Glomerular visceral epithelial cell (primary cell): Measurements from ENCODE around the gene PLEKHA1.
A peak's percentile ranks its signal among the peaks of the same experiment; 100 is the strongest.

Source experiments
- DNase-seq: peaks from one replicate; pipeline ENCODE4 v3.0.0-alpha.2; 2016; ENCODE audit errors: extremely low spot score

Gene PLEKHA1

GRCh38 chr10:122461729-122462532 lies 87.4 kb downstream of the PLEKHA1 start:
- peak; percentile 24 for DNase-seq

DNA sequence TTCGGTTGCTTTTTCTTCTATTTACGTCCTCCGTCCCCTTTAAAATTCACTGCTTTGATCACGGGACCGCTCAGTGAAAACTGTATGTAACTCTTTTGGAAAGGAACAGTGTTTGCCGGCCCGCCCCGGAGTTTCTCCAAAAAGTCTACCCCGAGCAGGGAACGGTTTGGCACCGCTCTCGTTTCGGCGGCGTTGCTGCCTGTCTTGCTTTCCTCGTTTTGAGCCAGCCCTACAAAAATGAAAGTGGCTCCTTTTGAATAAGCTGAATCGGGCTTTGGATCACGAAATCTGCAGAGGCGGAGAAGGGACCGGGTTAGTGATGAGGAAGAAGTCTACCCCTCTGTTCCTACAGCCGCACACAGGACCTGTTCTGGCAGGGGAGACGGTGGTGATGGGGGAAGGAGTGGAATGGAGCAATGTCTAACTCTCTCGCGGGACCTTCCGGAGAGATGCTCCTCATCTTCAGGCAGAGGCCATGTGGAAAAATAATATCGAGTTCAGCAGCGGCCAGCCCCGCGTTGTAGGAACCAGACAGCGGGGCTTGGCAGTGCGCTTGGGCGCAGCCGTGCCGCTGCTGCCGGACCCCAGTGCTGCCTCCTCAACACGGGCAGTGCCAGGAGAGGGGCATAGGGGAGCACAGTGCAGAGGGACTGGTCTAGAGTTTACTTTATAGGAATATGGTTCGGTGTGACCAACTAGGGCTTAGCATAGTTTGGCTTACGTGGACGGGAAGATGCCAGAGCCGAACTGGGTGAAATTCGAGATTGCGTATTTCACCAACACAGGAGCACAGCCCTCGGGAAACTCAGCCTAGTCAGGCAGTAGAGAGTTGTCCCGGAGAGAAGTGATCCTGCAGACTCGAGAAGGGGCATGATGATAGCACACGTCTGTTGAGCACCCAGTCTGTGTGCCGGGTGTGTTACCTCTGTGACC lies 88.3 kb downstream of the PLEKHA1 start:
- DNase-seq = no peak

- DNase-seq = no peak
These were observed 89.2 kb downstream of the PLEKHA1 start for GRCh38 chr10:122463466-122464249.

GRCh38 chr10:122464250-122464510 lies 89.7 kb downstream of the PLEKHA1 start:
- no peak for DNase-seq

- DNase-seq = no peak
These were observed 90.1 kb downstream of the PLEKHA1 start for GRCh38 chr10:122464586-122464985.

DNA sequence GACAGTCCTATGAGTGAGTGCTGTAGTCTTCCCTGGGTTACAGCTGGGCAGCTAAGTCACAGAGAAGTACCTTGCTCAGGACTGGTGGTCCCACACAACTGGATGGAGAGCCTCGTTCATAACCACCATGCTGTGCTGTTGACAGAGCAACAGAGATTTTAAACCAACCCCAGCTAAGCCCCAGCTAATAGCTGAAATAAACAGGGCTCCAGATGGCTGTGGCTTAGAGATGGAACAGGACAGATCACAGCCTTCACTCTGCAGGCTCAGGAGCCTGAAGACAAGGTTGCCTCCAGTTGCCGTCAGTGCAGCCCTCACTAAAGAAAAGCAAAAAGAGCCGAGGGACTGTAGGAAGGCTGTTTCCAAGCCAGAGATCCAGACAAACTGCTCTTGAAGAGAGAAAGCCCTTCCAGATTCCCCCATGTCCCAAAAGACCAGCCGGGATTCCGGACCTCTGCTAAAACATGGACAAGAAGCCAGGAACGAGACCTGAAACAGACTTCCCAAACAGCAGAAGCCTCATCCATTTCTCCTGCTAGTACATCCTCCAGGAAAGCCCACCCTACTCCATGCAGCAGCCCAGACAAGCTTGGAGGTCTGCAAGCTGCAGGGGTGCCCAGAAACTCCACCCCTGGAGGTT lies 91.0 kb downstream of the PLEKHA1 start:
- DNase-seq = no peak

DNA sequence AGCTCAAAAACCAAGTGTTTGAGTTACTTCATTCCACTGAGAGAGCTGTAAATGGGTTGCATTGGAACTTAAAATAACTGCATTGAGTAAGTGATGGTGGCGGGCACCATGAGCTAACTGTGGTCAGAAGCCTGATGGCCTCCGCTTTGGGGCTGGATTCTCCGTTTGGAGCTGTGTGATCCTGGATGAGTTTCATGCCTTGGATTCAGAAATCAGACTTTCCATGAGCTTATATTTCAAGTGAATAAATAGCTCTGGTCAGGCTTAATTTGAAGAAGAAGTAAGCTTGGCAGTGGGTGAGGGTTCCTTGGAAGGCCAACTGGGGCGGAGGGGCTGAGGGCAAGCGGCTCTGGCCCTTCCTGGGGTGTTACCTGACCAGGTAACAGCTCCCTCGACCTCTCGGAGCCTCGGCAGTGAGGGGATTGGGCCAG lies 92.5 kb downstream of the PLEKHA1 start:
- no peak for DNase-seq

DNA sequence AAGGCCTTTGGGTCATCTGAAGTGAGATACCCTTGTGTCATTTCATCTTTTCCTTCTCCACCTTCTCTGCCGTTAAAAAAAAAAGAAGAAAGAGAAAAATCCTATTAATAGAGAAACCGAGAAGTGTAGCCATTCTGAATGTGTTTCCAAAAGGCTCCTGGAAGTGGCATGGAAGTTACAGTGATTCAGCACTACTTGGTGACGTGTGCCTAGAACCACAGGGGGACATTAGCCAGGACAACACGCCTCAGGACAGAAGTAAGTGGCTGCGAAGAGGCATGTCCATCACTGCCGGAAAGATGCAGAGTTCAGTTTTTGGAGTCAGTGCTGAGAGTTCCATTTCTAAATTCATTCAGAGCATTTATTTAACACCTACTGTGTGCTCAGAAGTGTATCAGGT lies 93.2 kb downstream of the PLEKHA1 start:
- no peak for DNase-seq

DNA sequence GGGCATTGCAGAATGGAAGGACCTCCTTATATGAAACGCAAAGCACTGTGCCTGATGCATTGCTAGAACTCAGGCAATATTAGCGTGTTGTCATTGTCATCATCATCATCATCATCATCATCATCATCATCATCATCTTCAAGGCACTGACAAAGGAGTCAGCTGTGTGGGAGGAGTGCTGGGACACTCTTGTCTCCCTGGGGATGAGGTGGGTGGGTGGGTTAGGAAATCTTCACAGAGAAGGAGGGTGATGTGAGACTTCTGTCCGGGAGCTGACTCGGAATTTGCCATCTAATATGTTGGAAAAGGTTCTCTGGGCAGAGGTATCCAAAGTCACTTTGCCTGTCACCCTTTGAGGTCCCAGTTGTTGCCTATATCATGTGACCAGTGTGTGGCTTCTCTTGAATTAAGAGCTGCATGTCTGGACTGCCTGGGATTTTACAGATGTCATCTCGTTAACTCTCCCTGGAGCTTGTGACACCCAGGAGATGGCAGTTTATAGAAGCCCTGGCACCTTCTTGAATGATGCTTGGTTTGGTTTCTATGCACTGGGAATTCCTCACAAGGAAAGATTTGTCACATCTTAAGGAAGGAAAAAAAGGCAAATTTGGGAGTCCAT lies 93.9 kb downstream of the PLEKHA1 start:
- no peak for DNase-seq

GRCh38 chr10:122468926-122469781 lies 94.6 kb downstream of the PLEKHA1 start:
- DNase-seq = peak; percentile 91

DNA sequence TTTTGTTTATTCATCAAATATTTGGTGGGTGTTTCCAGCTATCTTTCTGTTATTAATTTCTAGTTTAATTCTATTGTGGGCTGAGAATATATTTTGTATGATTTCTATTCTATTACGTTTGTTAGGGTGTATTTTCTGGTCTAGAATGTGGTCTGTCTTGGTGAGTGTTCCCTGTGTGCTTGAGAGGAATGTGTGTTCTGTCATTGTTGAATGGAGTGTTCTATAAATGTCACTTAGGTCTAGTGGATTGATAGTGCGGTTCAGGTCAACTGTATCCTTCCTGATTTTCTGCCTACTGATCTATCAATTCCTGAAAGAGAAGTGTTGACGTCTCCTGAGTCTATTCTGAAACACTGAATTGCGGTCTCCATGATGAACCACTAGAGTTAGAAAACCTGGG lies 95.3 kb downstream of the PLEKHA1 start:
- no peak for DNase-seq

GRCh38 chr10:122471531-122472177 lies 97.1 kb downstream of the PLEKHA1 start:
- DNase-seq = no peak

GRCh38 chr10:122473116-122473515 lies 98.6 kb downstream of the PLEKHA1 start:
- no peak for DNase-seq

- no peak for DNase-seq
These were observed 99.8 kb downstream of the PLEKHA1 start for GRCh38 chr10:122474131-122474818.

GRCh38 chr10:122475100-122475499 lies 100.6 kb downstream of the PLEKHA1 start:
- DNase-seq = no peak

GRCh38 chr10:122475591-122476332 lies 101.3 kb downstream of the PLEKHA1 start:
- no peak for DNase-seq

DNA sequence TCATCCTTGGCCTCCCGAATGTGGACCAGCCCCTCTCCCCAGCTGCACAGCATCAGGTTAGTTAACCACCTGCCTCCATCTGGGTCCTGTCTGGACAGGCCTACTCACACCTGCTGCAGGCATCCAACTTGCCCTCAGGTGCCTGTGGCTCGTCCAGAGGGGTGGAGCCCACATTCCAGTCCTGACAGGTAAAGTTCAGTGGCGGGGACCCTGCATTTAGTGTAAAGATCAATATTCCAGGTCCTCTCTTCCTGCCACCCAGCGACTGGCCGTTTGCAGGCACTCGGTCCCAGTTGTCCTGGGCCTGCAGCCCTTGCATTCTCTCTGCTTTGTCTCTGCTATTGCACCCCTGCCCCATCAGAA lies 101.8 kb downstream of the PLEKHA1 start:
- DNase-seq = no peak

- DNase-seq = no peak
These were observed 102.9 kb downstream of the PLEKHA1 start for GRCh38 chr10:122477436-122477835.

DNA sequence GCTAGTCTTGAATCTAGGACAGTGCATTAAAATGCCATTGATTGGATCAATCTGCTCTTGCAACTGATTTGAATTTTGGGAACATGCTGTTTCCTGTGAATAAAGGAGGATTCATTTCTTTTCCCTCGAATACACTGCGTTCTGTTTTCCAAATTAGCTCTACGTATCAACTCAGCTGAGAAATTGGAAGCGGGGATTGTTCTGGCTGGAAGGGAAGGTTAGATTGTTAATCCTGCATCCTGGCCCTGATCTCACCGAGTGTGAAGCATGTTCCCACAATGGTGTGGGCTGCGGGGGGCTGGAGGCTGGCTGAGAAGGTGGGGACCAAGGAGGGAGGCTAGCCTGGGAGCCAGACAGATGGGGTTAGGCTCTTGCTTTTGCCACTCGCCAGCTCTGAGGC lies 104.5 kb downstream of the PLEKHA1 start:
- no peak for DNase-seq
